Glutamatergic neuron (in vitro differentiated cells): Measurements from ENCODE around the gene STH. TPM values are rescaled to one million over a fixed set of nuclear protein-coding genes. Genes with fewer than 3 reads are reported as not detected.
A peak's percentile ranks its signal among the peaks of the same experiment; 100 is the strongest.

Experiments used
- DNase-seq: peaks from one replicate; pipeline ENCODE4 v3.0.0; 2022
- H3K27ac Mint-ChIP-seq: one replicate; pipeline ENCODE4 v1.8.0; 2020; ENCODE audit warnings: mild to moderate bottlenecking, mixed read lengths, inconsistent platforms; ENCODE audit not compliant: unreplicated experiment
- H3K27me3 Mint-ChIP-seq: one replicate; pipeline ENCODE4 v1.8.0; 2020; ENCODE audit warnings: mild to moderate bottlenecking, moderate library complexity, mixed read lengths, inconsistent platforms; ENCODE audit not compliant: unreplicated experiment
- H3K36me3 Mint-ChIP-seq: one replicate; pipeline ENCODE4 v1.8.0; 2020; ENCODE audit warnings: mild to moderate bottlenecking, mixed read lengths, inconsistent platforms; ENCODE audit not compliant: unreplicated experiment
- H3K4me1 Mint-ChIP-seq: one replicate; pipeline ENCODE4 v1.8.0; 2020; ENCODE audit warnings: mild to moderate bottlenecking, low read depth, mixed read lengths, inconsistent platforms; ENCODE audit not compliant: unreplicated experiment
- H3K4me3 Mint-ChIP-seq: one replicate; pipeline ENCODE4 v1.8.0; 2020; ENCODE audit warnings: mild to moderate bottlenecking, mixed read lengths, inconsistent platforms; ENCODE audit not compliant: unreplicated experiment
- H3K9me3 Mint-ChIP-seq: one replicate; pipeline ENCODE4 v1.8.0; 2020; ENCODE audit warnings: mild to moderate bottlenecking, moderate library complexity, mixed read lengths, inconsistent platforms; ENCODE audit not compliant: unreplicated experiment
- CTCF ChIP-seq: fragments of 200-600 bp; sonication (generic); IDR thresholded peaks from one replicate; pipeline ENCODE4 v1.5.0; 2021; ENCODE audit not compliant: partially characterized antibody, unreplicated experiment
- total RNA-seq: library from RNA; stranded (reverse); fragmentation: NEBNext Ultra II Directional; extraction: Animal tissue kit (Norgen Biotek cat#: 25700); gene quantifications from one replicate; pipeline ENCODE4 v1.2.1, GENCODE V29; 2021; ENCODE audit not compliant: unreplicated experiment

Gene STH
- total RNA-seq, 1 donor from 2014 or later = 4.1 TPM

- Mint-ChIP-seq H3K36me3 (no peaks in the 10 kb centered on the region), H3K4me3 (no peak overlapping the region), H3K27ac (no peak overlapping the region), H3K9me3 (peaks cover 21% of the 10 kb centered on the region), H3K4me1 (peaks cover 48% of the 10 kb centered on the region), H3K27me3 (peaks cover 16% of the 10 kb centered on the region)
- no peak for TF ChIP-seq CTCF
- DNase-seq = no peak
These were observed 29.3 kb downstream of the STH start for GRCh38 chr17:46028374-46028773.

- Mint-ChIP-seq H3K27ac (no peak overlapping the region), H3K36me3 (no peaks in the 10 kb centered on the region)
These were observed 30.0 kb downstream of the STH start for GRCh38 chr17:46028981-46029565.

GRCh38 chr17:46029627-46030026 lies 30.6 kb downstream of the STH start:
- H3K4me3 Mint-ChIP-seq = peak overlapping the region; percentile 22
- H3K4me1 Mint-ChIP-seq = peaks cover 44% of the 10 kb centered on the region
- H3K36me3 Mint-ChIP-seq = peaks cover 2% of the 10 kb centered on the region
- H3K9me3 Mint-ChIP-seq = peaks cover 23% of the 10 kb centered on the region
- no peak for DNase-seq
- H3K27ac Mint-ChIP-seq = no peak overlapping the region
- peaks cover 16% of the 10 kb centered on the region for H3K27me3 Mint-ChIP-seq
- TF ChIP-seq CTCF = no peak

More at GRCh38 chr17:46028981-46029565, 30.0 kb downstream of the STH start:
- TF ChIP-seq CTCF = no peak
- H3K4me1 Mint-ChIP-seq = peaks cover 45% of the 10 kb centered on the region
- H3K9me3 Mint-ChIP-seq = peaks cover 22% of the 10 kb centered on the region
- H3K27me3 Mint-ChIP-seq = peaks cover 16% of the 10 kb centered on the region
- H3K4me3 Mint-ChIP-seq = peak overlapping the region; percentile 22
- no peak for DNase-seq

GRCh38 chr17:46030752-46031151 lies 31.7 kb downstream of the STH start:
- H3K36me3 Mint-ChIP-seq = peaks cover 3% of the 10 kb centered on the region
- H3K4me3 Mint-ChIP-seq = no peak overlapping the region
- H3K4me1 Mint-ChIP-seq = peaks cover 35% of the 10 kb centered on the region
- no peak for DNase-seq
- TF ChIP-seq CTCF = no peak
- H3K27me3 Mint-ChIP-seq = peaks cover 13% of the 10 kb centered on the region
- peak overlapping the region; percentile 18 for H3K27ac Mint-ChIP-seq
- H3K9me3 Mint-ChIP-seq = peaks cover 24% of the 10 kb centered on the region

- Mint-ChIP-seq H3K9me3 (peaks cover 24% of the 10 kb centered on the region), H3K36me3 (peaks cover 3% of the 10 kb centered on the region), H3K4me3 (no peak overlapping the region), H3K27me3 (peaks cover 13% of the 10 kb centered on the region), H3K4me1 (peaks cover 35% of the 10 kb centered on the region), H3K27ac (no peak overlapping the region)
- DNase-seq = no peak
- TF ChIP-seq CTCF = no peak
These were observed 32.4 kb downstream of the STH start for GRCh38 chr17:46031440-46031839.
